HCT116 (cell line): ENCODE data around the gene CDH1. TPM values are rescaled to one million over a fixed set of nuclear protein-coding genes. Genes with fewer than 3 reads are reported as not detected.

ENCODE experiments used
- ATAC-seq: fragments of 200-7000 bp; cut with Tn5 transposase; 2 replicates; pipeline ENCODE4 v1.9.1; 2020; ENCODE audit warnings: mild to moderate bottlenecking, moderate library complexity
- BruUV-seq: library from RNA; stranded (reverse); fragments of 400-500 nt; replicated peaks from 2 replicates; lab custom pipeline; 2021; lab: Mats Ljungman, UMichigan
- CTCF ChIA-PET: fragments of 300-600 bp; sonication (Branson Sonifier 250); formaldehyde crosslinking; loops from one replicate; lab custom pipeline; 2021; ENCODE audit warnings: antibody characterized with exemption; lab: Charles Lee
- POLR2A ChIA-PET: fragments of 300-600, 350-600 bp; sonication (Branson Sonifier 250); formaldehyde crosslinking; loops from one replicate; lab custom pipeline; 2021; ENCODE audit warnings: antibody characterized with exemption; lab: Charles Lee
- RAD21 ChIA-PET, 2 experiments: fragments of 300-600 bp; sonication (Branson Sonifier 250); formaldehyde crosslinking; loops; one replicate each; lab custom pipeline; 2023; ENCODE audit warnings: low total read pairs in 2 of 2; ENCODE audit not compliant: uncharacterized antibody in 2 of 2, unreplicated experiment in 2 of 2, low non-redundant PET in 1 of 2; lab: Charles Lee
- DNase-seq: peaks from one replicate; pipeline ENCODE4 v3.0.0-alpha.2; 2010; ENCODE audit warnings: low read depth, low spot score
- H2AFZ ChIP-seq: fragments of 200-600 bp; shearing (Covaris generic), sonication (generic); 2 replicates; pipeline ENCODE4 v1.6.1; 2017; ENCODE audit warnings: low read depth, mixed run types, mixed read lengths, antibody characterized with exemption, low read length; ENCODE audit not compliant: poor library complexity, severe bottlenecking
- H3K27ac ChIP-seq: 2 replicates; pipeline ENCODE4 v1.5.1; 2012; ENCODE audit warnings: low read depth, low read length
- H3K27me3 ChIP-seq: fragments of 200-600 bp; sonication (generic); 2 replicates; pipeline ENCODE4 v1.6.1; 2016; ENCODE audit warnings: mixed run types, low read length, mixed read lengths; ENCODE audit not compliant: insufficient read depth
- H3K36me3 ChIP-seq, 2 experiments: fragments of 200-500 bp in 1 of 2; fragments of 200-600 bp in 1 of 2; sonication (Bioruptor generic) in 1 of 2; sonication (generic) in 1 of 2; 2 replicates each; pipeline versions ENCODE4 v1.5.1 to v1.6.1; 2014 to 2016; ENCODE audit warnings: low read length in 2 of 2, inconsistent platforms in 1 of 2, mixed read lengths in 1 of 2, mixed run types in 1 of 2; ENCODE audit not compliant: insufficient read depth in 2 of 2, control insufficient read depth in 1 of 2
- H3K4me1 ChIP-seq, 2 experiments: fragments of 200-600 bp in 1 of 2; sonication (generic) in 1 of 2; 2 replicates each; pipeline versions ENCODE4 v1.5.1 to v1.6.1; 2012 to 2017; ENCODE audit warnings: low read length in 2 of 2, inconsistent platforms in 1 of 2, mild to moderate bottlenecking in 1 of 2, mixed read lengths in 1 of 2, mixed run types in 1 of 2, moderate library complexity in 1 of 2; ENCODE audit not compliant: insufficient read depth in 2 of 2, control insufficient read depth in 1 of 2
- H3K4me2 ChIP-seq: fragments of 200-600 bp; sonication (generic); 2 replicates; pipeline ENCODE4 v1.6.1; 2017; ENCODE audit warnings: mixed run types, low read length, mixed read lengths
- H3K4me3 ChIP-seq, 2 experiments: fragments of 200-600 bp in 1 of 2; sonication (generic) in 1 of 2; replicated peaks in 1 of 2; 2 replicates each; pipeline ENCODE4 v1.5.1; 2011 to 2016; ENCODE audit warnings: low read length in 2 of 2, control low read depth in 1 of 2, low read depth in 1 of 2, mild to moderate bottlenecking in 1 of 2, mixed read lengths in 1 of 2, mixed run types in 1 of 2
- H3K79me2 ChIP-seq: fragments of 200-600 bp; sonication (generic); 2 replicates; pipeline ENCODE4 v1.6.1; 2017; ENCODE audit warnings: mild to moderate bottlenecking, mixed run types, low read length, moderate library complexity, mixed read lengths; ENCODE audit not compliant: insufficient read depth
- H3K9ac ChIP-seq: fragments of 200-600 bp; sonication (generic); 2 replicates; pipeline ENCODE4 v1.6.1; 2016; ENCODE audit warnings: low read length, mixed read lengths
- H3K9me2 ChIP-seq: fragments of 200-600 bp; sonication (generic), shearing (Covaris generic); 2 replicates; pipeline ENCODE4 v1.6.1; 2017; ENCODE audit warnings: mixed run types, mild to moderate bottlenecking, moderate library complexity; ENCODE audit not compliant: insufficient read depth
- H3K9me3 ChIP-seq, 2 experiments: fragments of 200-500 bp in 1 of 2; fragments of 200-600 bp in 1 of 2; sonication (Bioruptor generic) in 1 of 2; sonication (generic) in 1 of 2; 2 replicates each; pipeline ENCODE4 v1.6.1; 2014 to 2017; ENCODE audit warnings: low read length in 2 of 2, mixed read lengths in 2 of 2, inconsistent platforms in 1 of 2, low read depth in 1 of 2, mild to moderate bottlenecking in 1 of 2, mixed run types in 1 of 2, moderate library complexity in 1 of 2; ENCODE audit not compliant: control insufficient read depth in 1 of 2, insufficient read depth in 1 of 2
- H4K20me1 ChIP-seq: fragments of 200-600 bp; sonication (generic), shearing (Covaris generic); 2 replicates; pipeline ENCODE4 v1.6.1; 2017; ENCODE audit warnings: mixed run types, mild to moderate bottlenecking, moderate library complexity; ENCODE audit not compliant: insufficient read depth
- ATF3 ChIP-seq: IDR thresholded peaks from 2 replicates; pipeline ENCODE4 v1.6.1; 2012
- CBX3 ChIP-seq: IDR thresholded peaks from 2 replicates; pipeline ENCODE4 v1.6.1; 2012; ENCODE audit warnings: low read depth
- CEBPB ChIP-seq: IDR thresholded peaks from 2 replicates; pipeline ENCODE4 v1.6.1; 2012; ENCODE audit warnings: low read depth
- CTCF ChIP-seq, 3 experiments: fragments of 200-600 bp in 1 of 3; sonication (generic) in 1 of 3; IDR thresholded peaks in 2 of 3; conservative IDR thresholded peaks in 1 of 3; 2 replicates each; pipeline ENCODE4 v1.5.1; 2012 to 2017; ENCODE audit warnings: low read depth in 2 of 3, low read length in 2 of 3, antibody characterized with exemption in 1 of 3, borderline replicate concordance in 1 of 3, control low read depth in 1 of 3, mild to moderate bottlenecking in 1 of 3, mixed read lengths in 1 of 3, mixed run types in 1 of 3, moderate library complexity in 1 of 3; ENCODE audit not compliant: insufficient read depth in 1 of 3
- ELF1 ChIP-seq: IDR thresholded peaks from 2 replicates; pipeline ENCODE4 v1.6.1; 2012; ENCODE audit warnings: low read depth, borderline replicate concordance
- EZH2phosphoT487 ChIP-seq: fragments of 200-600 bp; IDR thresholded peaks from 2 replicates; pipeline ENCODE4 v1.6.1; 2018; ENCODE audit warnings: antibody characterized with exemption, borderline replicate concordance
- FOSL1 ChIP-seq: IDR thresholded peaks from 2 replicates; pipeline ENCODE4 v1.6.1; 2012; ENCODE audit warnings: low read depth
- JUND ChIP-seq: IDR thresholded peaks from 2 replicates; pipeline ENCODE4 v1.6.1; 2012
- POLR2A ChIP-seq: IDR thresholded peaks from 2 replicates; pipeline ENCODE4 v1.7.0; 2011; ENCODE audit warnings: borderline replicate concordance; ENCODE audit not compliant: insufficient read depth, insufficient read length; ENCODE audit errors: extremely low read depth
- POLR2AphosphoS5 ChIP-seq: IDR thresholded peaks from 2 replicates; pipeline ENCODE4 v1.6.1; 2011; ENCODE audit warnings: mild to moderate bottlenecking, low read depth, low read length, moderate library complexity
- RAD21 ChIP-seq: IDR thresholded peaks from 2 replicates; pipeline ENCODE4 v1.6.1; 2012; ENCODE audit warnings: low read depth, mild to moderate bottlenecking
- SP1 ChIP-seq: IDR thresholded peaks from 2 replicates; pipeline ENCODE4 v1.6.1; 2012; ENCODE audit warnings: low read depth
- SRF ChIP-seq: IDR thresholded peaks from 2 replicates; pipeline ENCODE4 v1.6.1; 2012; ENCODE audit warnings: low read depth
- TCF7L2 ChIP-seq: IDR thresholded peaks from 2 replicates; pipeline ENCODE4 v1.7.0; 2011; ENCODE audit warnings: borderline replicate concordance, inconsistent platforms; ENCODE audit not compliant: insufficient read depth, insufficient read length; ENCODE audit errors: extremely low read depth
- YY1 ChIP-seq: IDR thresholded peaks from 2 replicates; pipeline ENCODE4 v1.6.1; 2011; ENCODE audit warnings: low read length, low read depth, moderate library complexity, mild to moderate bottlenecking; ENCODE audit not compliant: insufficient replicate concordance; ENCODE audit errors: extremely low read depth
- ZFX ChIP-seq: fragments of 450-650 bp; IDR thresholded peaks from 2 replicates; pipeline ENCODE4 v1.6.1; 2017
- intact Hi-C: fragments of 100-400 bp; cut with micrococcal nuclease; formaldehyde crosslinking; loops from 2 replicates; pipeline ENCODE4 v1.10.0; 2022
- total RNA-seq: library from RNA; stranded (reverse); gene quantifications from one replicate; pipeline ENCODE4 v1.2.1, GENCODE V29; 2021; ENCODE audit not compliant: unreplicated experiment

Gene CDH1
- total RNA-seq, 1 experiment from 2014 or later, result 73.2 TPM

DNA sequence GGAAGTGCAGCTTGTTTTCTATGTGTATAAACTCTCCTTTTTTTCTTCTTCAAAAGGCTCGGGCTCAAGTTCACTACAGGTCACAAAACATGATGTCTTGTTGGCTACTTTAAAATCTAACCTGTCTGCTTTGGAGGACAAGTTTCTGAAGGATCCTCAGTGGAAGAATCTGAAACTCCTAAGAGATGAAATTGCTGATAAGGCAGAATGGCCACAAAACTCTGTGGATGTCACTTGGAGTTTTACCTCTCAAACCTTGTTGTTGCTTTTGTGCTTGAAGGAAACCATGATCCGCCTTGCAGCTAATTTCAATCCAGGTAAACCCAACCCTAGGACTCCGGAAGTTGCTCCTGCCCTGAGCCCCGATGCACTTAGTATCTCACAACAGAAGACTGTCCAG is 122.7 kb downstream of the CDH1 start:
- intact Hi-C loops, result no loop called here

GRCh38 chr16:68860978-68861892 is 124.1 kb downstream of the CDH1 start:
- ChIA-PET CTCF (interaction anchor here (0.9 kb wide), 1 partner anchor 14 kb away, joined by 3 read pairs; no protein-coding TSS in a partner anchor), RAD21 (no interaction called here), POLR2A (no interaction called here)
- no peak for ATAC-seq
- no peak for TF ChIP-seq ZFX
- no peak for TF ChIP-seq POLR2A
- TF ChIP-seq EZH2phosphoT487, result no peak
- no peak for TF ChIP-seq CEBPB
- TF ChIP-seq SRF, result no peak
- no peak for TF ChIP-seq YY1
- no peak for TF ChIP-seq FOSL1
- TF ChIP-seq SP1, result no peak
- no peak for TF ChIP-seq RAD21
- no peak for TF ChIP-seq JUND
- TF ChIP-seq TCF7L2, result no peak
- no peak for TF ChIP-seq CTCF (IDR thresholded peaks at IDR 0.05 in 2 of 3, conservative IDR thresholded peaks at IDR 0.05 in 1 of 3; ENCODE audit: borderline replicate concordance in 1 of 3, insufficient read depth in 1 of 3, low read depth in 2 of 3, low read length in 2 of 3)
- no peak for TF ChIP-seq ELF1
- no peak overlapping the region for H3K9ac ChIP-seq
- no peak overlapping the region for H3K4me2 ChIP-seq
- DNase-seq, result no peak
- no peak overlapping the region for H3K4me3 ChIP-seq
- peaks cover 5% of the 10 kb centered on the region; the same call in 1 of the 2 replicates for H3K79me2 ChIP-seq
- peaks cover 0 to 11% of the 10 kb centered on the region in 2 experiments; a peak in 1 of 4 replicates for H3K36me3 ChIP-seq
- no peak overlapping the region for H2AFZ ChIP-seq
- H3K4me1 ChIP-seq, result no peaks in the 10 kb centered on the region
- no peaks in the 10 kb centered on the region for H3K27me3 ChIP-seq
- intact Hi-C loops, result no loop called here
- no TSS peak for BruUV-seq
- H3K9me2 ChIP-seq, result no peaks in the 10 kb centered on the region
- H4K20me1 ChIP-seq, result no peaks in the 10 kb centered on the region
- no peaks in the 10 kb centered on the region; a peak in 1 of 4 replicates for H3K9me3 ChIP-seq
- H3K27ac ChIP-seq, result no peak overlapping the region

More for the DNA sequence above, 122.7 kb downstream of the CDH1 start:
- Histone ChIP-seq H3K9ac (no peak overlapping the region), H3K36me3 (peaks cover 0 to 11% of the 10 kb centered on the region in 2 experiments; a peak in 1 of 4 replicates), H3K4me3 (no peak overlapping the region), H2AFZ (no peak overlapping the region), H3K9me2 (no peaks in the 10 kb centered on the region), H3K27ac (no peak overlapping the region), H3K4me2 (no peak overlapping the region), H4K20me1 (no peaks in the 10 kb centered on the region), H3K4me1 (no peaks in the 10 kb centered on the region), H3K27me3 (no peaks in the 10 kb centered on the region), H3K9me3 (no peaks in the 10 kb centered on the region; a peak in 1 of 4 replicates), H3K79me2 (peaks cover 9% of the 10 kb centered on the region; the same call in 1 of the 2 replicates)
- DNase-seq (no peak), ATAC-seq (no peak)
- ChIA-PET POLR2A (no interaction called here), RAD21 (no interaction called here), CTCF (no interaction called here)
- BruUV-seq, result no TSS peak
- no peak for TF ChIP-seq CBX3
- TF ChIP-seq ATF3, result no peak
- TF ChIP-seq YY1, result no peak
- TF ChIP-seq CEBPB, result no peak
- no peak for TF ChIP-seq POLR2AphosphoS5
- no peak for TF ChIP-seq ELF1
